Measurements from ENCODE around the gene POM121L2. TPM values are rescaled to one million over a fixed set of nuclear protein-coding genes. Genes with fewer than 3 reads are reported as not detected.
"Not testable (repeated sequence)": the region's sequence is repeated elsewhere in the genome, so short reads cannot be mapped to it uniquely, and the experiment has no call there.

The POM121L2 gene
- total RNA-seq, 1 experiment from 2014 or later, result not detected

GRCh38 chr6:27281569-27281968, 30.5 kb downstream of the POM121L2 start:
- no peak overlapping the region; the same call in 1 of the 2 replicates for H3K4me3 ChIP-seq
- H3K9me3 ChIP-seq (replicated peaks), result no peaks in the 10 kb centered on the region
- DNase-seq, result no peak
- H3K36me3 ChIP-seq, result no peaks in the 10 kb centered on the region
- no peaks in the 10 kb centered on the region for H3K4me1 ChIP-seq
- H3K27ac ChIP-seq, result no peak overlapping the region
- H3K27me3 ChIP-seq, result no peaks in the 10 kb centered on the region

- Histone ChIP-seq H3K4me1 (no peaks in the 10 kb centered on the region), H3K36me3 (no peaks in the 10 kb centered on the region), H3K27ac (no peak overlapping the region), H3K4me3 (peak overlapping the region; percentile 54), H3K27me3 (no peaks in the 10 kb centered on the region), H3K9me3 (replicated peaks) (no peaks in the 10 kb centered on the region)
- DNase-seq, result peak; percentile 15 to 35
Observed at GRCh38 chr6:27281105-27281539, 31.0 kb downstream of the POM121L2 start.

GRCh38 chr6:27280540-27281000, 31.5 kb downstream of the POM121L2 start:
- Histone ChIP-seq H3K4me3 (peak overlapping the region; percentile 54), H3K4me1 (no peaks in the 10 kb centered on the region), H3K27ac (no peak overlapping the region), H3K9me3 (replicated peaks) (no peaks in the 10 kb centered on the region), H3K36me3 (no peaks in the 10 kb centered on the region), H3K27me3 (no peaks in the 10 kb centered on the region)
- DNase-seq, result peak; percentile 46 to 55

GRCh38 chr6:27280064-27280539, 32.0 kb downstream of the POM121L2 start:
- Histone ChIP-seq H3K4me3 (peak overlapping the region; percentile 54), H3K36me3 (no peaks in the 10 kb centered on the region), H3K27ac (no peak overlapping the region), H3K9me3 (replicated peaks) (no peaks in the 10 kb centered on the region), H3K27me3 (no peaks in the 10 kb centered on the region), H3K4me1 (no peaks in the 10 kb centered on the region)
- peak; percentile 28 to 58 for DNase-seq

GRCh38 chr6:27279513-27280063, 32.5 kb downstream of the POM121L2 start:
- Histone ChIP-seq H3K4me3 (no peak overlapping the region), H3K36me3 (no peaks in the 10 kb centered on the region), H3K27ac (no peak overlapping the region), H3K4me1 (no peaks in the 10 kb centered on the region), H3K27me3 (no peaks in the 10 kb centered on the region), H3K9me3 (replicated peaks) (no peaks in the 10 kb centered on the region)
- DNase-seq, result no peak

- Histone ChIP-seq H3K4me1 (no peaks in the 10 kb centered on the region), H3K27ac (no peak overlapping the region), H3K4me3 (no peak overlapping the region), H3K27me3 (no peaks in the 10 kb centered on the region), H3K9me3 (replicated peaks) (no peaks in the 10 kb centered on the region), H3K36me3 (no peaks in the 10 kb centered on the region)
- DNase-seq, result no peak
Observed at GRCh38 chr6:27275025-27275956, 36.8 kb downstream of the POM121L2 start.

- H3K36me3 ChIP-seq, result no peaks in the 10 kb centered on the region
- no peak for DNase-seq
- H3K4me1 ChIP-seq, result no peaks in the 10 kb centered on the region
- no peaks in the 10 kb centered on the region for H3K27me3 ChIP-seq
- no peak overlapping the region for H3K4me3 ChIP-seq
- no peaks in the 10 kb centered on the region for H3K9me3 ChIP-seq (replicated peaks)
- H3K27ac ChIP-seq, result no peak overlapping the region
Observed at GRCh38 chr6:27273783-27274182, 38.3 kb downstream of the POM121L2 start.

- DNase-seq, result no peak
- H3K27ac ChIP-seq, result no peak overlapping the region
Observed at GRCh38 chr6:27268803-27269202, 43.3 kb downstream of the POM121L2 start.

GRCh38 chr6:27267857-27268434, 44.1 kb downstream of the POM121L2 start:
- Histone ChIP-seq H3K9me3 (replicated peaks) (no peaks in the 10 kb centered on the region), H3K27ac (no peak overlapping the region), H3K4me1 (no peaks in the 10 kb centered on the region), H3K27me3 (no peaks in the 10 kb centered on the region), H3K36me3 (no peaks in the 10 kb centered on the region), H3K4me3 (no peak overlapping the region)
- no peak for DNase-seq

More at GRCh38 chr6:27268803-27269202, 43.3 kb downstream of the POM121L2 start:
- no peaks in the 10 kb centered on the region for H3K36me3 ChIP-seq
- no peaks in the 10 kb centered on the region for H3K27me3 ChIP-seq
- H3K4me3 ChIP-seq, result no peak overlapping the region
- H3K9me3 ChIP-seq (replicated peaks), result no peaks in the 10 kb centered on the region
- no peaks in the 10 kb centered on the region for H3K4me1 ChIP-seq

GRCh38 chr6:27267003-27267402, 45.1 kb downstream of the POM121L2 start:
- not testable (repeated sequence) for H3K27ac ChIP-seq; H3K4me1 ChIP-seq; H3K27me3 ChIP-seq; H3K9me3 ChIP-seq (replicated peaks); H3K36me3 ChIP-seq; H3K4me3 ChIP-seq; DNase-seq

GRCh38 chr6:27263886-27264285, 48.2 kb downstream of the POM121L2 start:
- no peak overlapping the region for H3K27ac ChIP-seq
- H3K9me3 ChIP-seq (replicated peaks), result no peaks in the 10 kb centered on the region
- no peaks in the 10 kb centered on the region for H3K27me3 ChIP-seq
- H3K36me3 ChIP-seq, result no peaks in the 10 kb centered on the region
- no peaks in the 10 kb centered on the region for H3K4me1 ChIP-seq
- H3K4me3 ChIP-seq, result no peak overlapping the region
- no peak for DNase-seq

GRCh38 chr6:27260836-27261375, 51.2 kb downstream of the POM121L2 start:
- Histone ChIP-seq H3K4me1 (no peaks in the 10 kb centered on the region), H3K9me3 (replicated peaks) (no peaks in the 10 kb centered on the region), H3K27me3 (no peaks in the 10 kb centered on the region), H3K4me3 (no peak overlapping the region), H3K27ac (no peak overlapping the region), H3K36me3 (no peaks in the 10 kb centered on the region)
- no peak for DNase-seq

GRCh38 chr6:27260369-27260768, 51.7 kb downstream of the POM121L2 start:
- Histone ChIP-seq H3K4me3 (no peak overlapping the region), H3K27me3 (no peaks in the 10 kb centered on the region), H3K36me3 (no peaks in the 10 kb centered on the region), H3K9me3 (replicated peaks) (no peaks in the 10 kb centered on the region), H3K4me1 (no peaks in the 10 kb centered on the region), H3K27ac (no peak overlapping the region)
- no peak for DNase-seq
